Renal pelvis (tissue), 12 donors: ENCODE data around the gene OSCAR. TPM values are rescaled to one million over a fixed set of nuclear protein-coding genes. Genes with fewer than 3 reads are reported as not detected.

Experiments used
- DNase-seq: peaks from one replicate; pipeline ENCODE4 v3.0.0-alpha.2; 2013
- long read RNA-seq, 16 experiments: transcript quantifications; one replicate each; lab custom pipeline, GENCODE V29; 2026
- polyA plus RNA-seq, 3 donors: library from polyadenylated mRNA; unstranded; fragments of 120-200 nt; gene quantifications; one replicate each; pipeline ENCODE4 v1.2.1, GENCODE V29; 2013; ENCODE audit not compliant: insufficient read length in 3 of 3

Gene OSCAR
- polyA plus RNA-seq = under 1 TPM; 0.27 to 0.40 (median 0.30) TPM
- long read RNA-seq, donor 1 = 0 reads
- long read RNA-seq, donor 2 = 0 reads
- long read RNA-seq, donor 3 = 0 reads
- long read RNA-seq, donor 4 = 0 reads
- long read RNA-seq, donor 5 = 0 reads
- long read RNA-seq, donor 6 = 0 reads
- long read RNA-seq, donor 7 = 0 reads
- long read RNA-seq, donor 8, partial matches to known transcripts = 76 of 76 reads
- long read RNA-seq, donor 8, other reads (novel, unspliced or antisense) = 0 of 76 reads
- long read RNA-seq, donor 9 = 0 reads
- long read RNA-seq, donor 10, partial matches to known transcripts = 123 of 269 reads
- long read RNA-seq, donor 10, other reads (novel, unspliced or antisense) = 146 of 269 reads
- long read RNA-seq, donor 11, partial matches to known transcripts = 268 of 273 reads
- long read RNA-seq, donor 11, other reads (novel, unspliced or antisense) = 5 of 273 reads
- long read RNA-seq, donor 12 = 0 reads
- long read RNA-seq, donor 13 = 0 reads
- long read RNA-seq, donor 14 = 0 reads
- long read RNA-seq, donor 15, partial matches to known transcripts = 198 of 412 reads
- long read RNA-seq, donor 15, other reads (novel, unspliced or antisense) = 214 of 412 reads
- long read RNA-seq, donor 16, partial matches to known transcripts = 349 of 357 reads
- long read RNA-seq, donor 16, other reads (novel, unspliced or antisense) = 8 of 357 reads

GRCh38 chr19:54100561-54100960 lies at the start of gene OSCAR:
Gene OSCAR (minus strand): TSS chr19:54100803. CDS start chr19:54100792, 11 bp downstream.
- DNase-seq = no peak

- no peak for DNase-seq
Observed at GRCh38 chr19:54149021-54149812, 48.6 kb upstream of the OSCAR start.

DNA sequence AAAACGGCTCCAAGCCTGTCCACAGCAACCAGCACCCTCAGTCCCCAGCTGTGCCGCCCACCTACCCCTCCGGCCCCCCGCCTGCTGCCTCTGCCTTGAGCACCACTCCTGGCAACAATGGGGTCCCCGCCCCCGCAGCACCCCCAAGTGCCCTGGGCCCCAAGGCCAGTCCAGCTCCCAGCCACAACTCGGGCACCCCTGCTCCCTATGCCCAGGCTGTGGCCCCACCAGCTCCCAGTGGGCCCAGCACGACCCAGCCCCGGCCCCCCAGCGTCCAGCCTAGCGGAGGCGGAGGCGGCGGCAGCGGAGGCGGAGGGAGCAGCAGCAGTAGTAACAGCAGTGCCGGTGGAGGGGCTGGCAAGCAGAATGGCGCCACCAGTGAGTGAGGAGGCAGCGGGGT lies 47.6 kb upstream of the OSCAR start:
- DNase-seq = no peak

GRCh38 chr19:54147676-54148075 lies 47.1 kb upstream of the OSCAR start:
- peak; percentile 70 for DNase-seq

DNA sequence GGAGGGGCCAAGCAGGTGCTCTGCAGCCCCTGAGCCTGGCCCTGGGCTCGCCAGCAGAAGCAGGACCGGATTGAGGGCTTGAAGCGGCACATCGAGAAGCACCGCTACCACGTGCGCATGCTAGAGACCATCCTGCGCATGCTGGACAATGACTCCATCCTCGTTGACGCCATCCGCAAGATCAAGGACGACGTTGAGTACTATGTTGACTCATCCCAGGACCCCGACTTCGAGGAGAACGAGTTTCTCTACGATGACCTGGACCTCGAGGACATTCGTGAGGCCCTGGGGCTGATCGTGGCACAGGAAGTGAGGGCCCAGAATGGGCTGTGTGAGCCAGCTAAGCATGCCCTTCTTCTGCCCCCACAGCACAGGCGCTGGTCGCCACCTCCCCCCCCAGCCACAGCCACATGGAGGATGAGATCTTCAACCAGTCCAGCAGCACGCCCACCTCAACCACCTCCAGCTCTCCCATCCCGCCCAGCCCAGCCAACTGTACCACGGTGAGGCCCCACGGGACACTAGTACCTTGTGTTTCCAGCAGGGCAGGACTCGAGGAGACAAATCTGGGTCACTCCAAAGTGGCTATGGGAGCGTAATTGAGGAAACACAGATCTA lies 45.0 kb upstream of the OSCAR start:
- DNase-seq = no peak

DNA sequence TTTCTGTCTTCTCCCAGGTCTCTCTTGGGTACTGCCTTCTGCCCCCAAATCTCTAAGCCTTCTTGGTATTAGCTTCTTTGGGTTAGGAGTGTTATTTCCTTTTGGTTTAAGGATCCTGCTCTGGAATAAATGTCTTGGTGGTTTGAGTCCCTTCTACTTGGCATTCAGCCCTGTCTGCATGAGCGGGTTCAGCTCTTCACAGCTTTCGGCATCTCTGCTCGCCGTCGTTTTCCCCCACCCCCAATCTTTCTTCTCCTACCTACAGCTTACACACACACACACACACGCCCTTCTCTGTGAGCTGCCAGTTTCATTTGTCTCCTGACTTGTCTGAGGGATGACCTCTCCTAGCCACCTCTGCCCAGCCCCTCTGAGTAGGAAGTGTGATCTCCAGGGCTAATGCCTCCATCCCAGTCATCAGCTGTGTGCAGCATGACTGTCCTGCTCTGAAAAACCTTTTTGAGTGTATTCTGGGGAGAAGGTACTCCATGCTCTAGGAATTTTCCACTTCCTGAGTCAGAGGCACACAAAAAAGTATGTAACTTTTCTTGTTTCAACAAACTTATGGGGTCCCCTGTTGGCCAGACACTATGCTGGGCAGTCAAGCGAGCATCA lies 41.7 kb upstream of the OSCAR start:
- no peak for DNase-seq

GRCh38 chr19:54141356-54141755 lies 40.8 kb upstream of the OSCAR start:
- no peak for DNase-seq

DNA sequence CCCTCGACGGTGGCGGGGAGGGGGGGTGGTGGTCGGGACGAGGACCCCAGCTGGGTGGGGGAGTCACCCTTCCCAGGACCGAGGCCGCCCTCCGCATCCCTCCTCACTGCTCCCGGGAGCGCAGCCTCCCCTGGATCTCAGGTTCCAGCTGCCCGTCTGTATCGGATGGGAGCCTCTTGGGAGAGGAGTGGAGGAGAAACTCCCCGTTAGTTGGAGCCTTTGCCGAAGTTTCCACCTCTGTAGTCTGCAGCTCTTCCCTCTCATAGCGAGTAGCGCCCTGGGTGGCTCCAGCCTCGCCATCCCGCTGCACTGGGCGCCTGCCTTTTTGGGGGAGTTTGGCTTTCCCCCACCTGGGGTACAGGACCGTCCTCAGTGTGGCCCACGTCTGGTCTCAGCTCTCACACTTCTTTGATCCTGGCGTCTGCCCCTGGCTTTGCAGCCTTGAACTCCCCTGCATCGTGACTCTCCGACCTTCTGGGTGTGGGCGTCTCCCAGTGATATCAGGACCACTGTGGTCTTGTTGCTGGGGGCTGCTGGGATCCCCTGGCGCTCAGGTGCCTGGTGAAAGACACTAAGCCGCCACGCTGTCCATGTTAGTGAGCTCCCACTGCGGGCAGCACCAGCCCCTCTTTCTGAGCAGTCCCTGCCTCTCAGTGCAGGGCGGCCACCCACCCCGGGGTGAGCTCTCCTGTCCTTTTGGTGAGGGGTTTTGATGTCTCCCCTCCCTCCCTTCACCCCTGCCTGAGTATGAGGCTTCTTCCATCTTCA lies 38.1 kb upstream of the OSCAR start:
- DNase-seq = no peak

DNA sequence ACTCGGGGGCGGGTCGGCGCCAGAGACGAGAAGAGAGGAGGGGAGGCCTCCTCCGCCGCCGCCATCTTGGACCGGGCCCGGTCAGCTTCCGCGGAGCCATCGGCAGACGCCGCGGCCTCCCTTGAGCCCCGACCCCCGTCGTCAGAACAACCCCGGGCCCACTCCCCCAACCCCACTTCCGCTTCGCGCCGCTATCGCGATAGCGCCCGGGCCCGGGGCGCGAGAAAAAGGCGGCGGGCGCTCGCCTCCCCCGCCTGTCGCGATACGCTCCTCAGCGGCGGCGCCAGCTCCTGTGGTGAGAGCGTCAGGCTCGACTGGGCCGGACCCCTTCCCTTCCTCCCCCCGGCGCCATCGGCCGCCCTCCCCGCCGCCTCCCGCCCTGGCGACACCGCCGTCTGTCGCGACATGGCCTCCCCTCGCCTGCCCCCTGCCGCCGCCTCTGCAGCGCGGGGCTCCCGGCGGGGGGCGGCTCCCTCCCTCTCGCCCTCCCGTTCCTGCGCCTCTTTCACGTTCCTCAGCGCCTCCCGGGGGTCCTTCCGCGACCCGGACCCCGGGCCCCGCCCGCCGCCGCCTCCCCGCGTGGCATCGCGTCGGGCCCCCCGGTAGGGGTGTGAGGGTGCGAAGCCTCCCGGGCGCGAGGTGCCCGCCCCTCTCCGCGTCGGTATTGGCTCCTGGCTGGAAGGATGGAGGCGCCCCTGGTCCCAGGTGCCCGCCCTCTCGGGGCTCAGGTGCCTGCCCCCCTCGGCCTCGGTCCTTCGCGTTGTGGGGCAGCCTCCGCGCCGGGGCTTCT lies 37.3 kb upstream of the OSCAR start, which contains the start of gene CNOT3:
TSS of gene CNOT3 (plus strand) at position 64 of the 790 bp plus-strand sequence. CDS start 5,217 bp downstream, outside the sequence.
- no peak for DNase-seq

DNA sequence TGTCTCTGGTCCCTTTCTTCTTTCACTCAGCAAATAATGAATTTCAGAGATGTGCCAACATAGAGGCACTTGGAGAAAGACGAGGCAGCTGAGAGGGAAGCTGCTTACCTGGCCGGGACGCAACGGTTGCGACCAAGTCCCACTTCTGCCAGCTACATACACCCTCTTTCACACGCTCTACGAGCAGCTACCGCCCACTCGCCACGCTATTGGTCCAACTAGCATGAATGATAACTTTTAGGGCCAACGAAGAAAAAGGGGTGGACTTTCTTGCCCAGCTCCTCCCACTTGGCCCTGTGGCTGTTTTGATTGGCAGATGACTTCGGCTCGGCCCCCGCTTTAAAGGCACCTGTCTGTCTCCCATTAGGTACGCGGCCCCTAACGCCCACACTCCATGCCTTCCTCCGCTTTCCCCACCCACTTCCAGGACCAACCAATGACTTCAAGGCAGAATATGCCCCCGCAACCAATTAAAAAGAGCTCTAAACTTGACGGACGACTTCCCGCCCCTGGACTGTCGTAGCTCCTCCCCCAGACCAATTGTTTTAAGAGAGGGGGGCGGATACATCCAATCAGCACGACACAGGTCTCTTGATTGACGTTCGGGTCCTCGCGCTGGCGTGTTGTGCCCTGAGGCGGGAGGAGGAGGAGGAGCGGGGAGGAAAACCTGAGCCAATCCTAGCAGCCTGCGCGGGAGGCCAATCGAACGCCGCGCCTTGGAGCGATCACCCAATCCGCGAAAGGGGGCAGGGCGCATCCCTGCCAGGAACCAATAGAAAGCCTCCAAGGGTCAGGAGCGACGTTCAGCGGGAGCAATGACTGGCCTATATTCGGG lies 36.5 kb upstream of the OSCAR start:
- DNase-seq = peak; percentile 100

DNA sequence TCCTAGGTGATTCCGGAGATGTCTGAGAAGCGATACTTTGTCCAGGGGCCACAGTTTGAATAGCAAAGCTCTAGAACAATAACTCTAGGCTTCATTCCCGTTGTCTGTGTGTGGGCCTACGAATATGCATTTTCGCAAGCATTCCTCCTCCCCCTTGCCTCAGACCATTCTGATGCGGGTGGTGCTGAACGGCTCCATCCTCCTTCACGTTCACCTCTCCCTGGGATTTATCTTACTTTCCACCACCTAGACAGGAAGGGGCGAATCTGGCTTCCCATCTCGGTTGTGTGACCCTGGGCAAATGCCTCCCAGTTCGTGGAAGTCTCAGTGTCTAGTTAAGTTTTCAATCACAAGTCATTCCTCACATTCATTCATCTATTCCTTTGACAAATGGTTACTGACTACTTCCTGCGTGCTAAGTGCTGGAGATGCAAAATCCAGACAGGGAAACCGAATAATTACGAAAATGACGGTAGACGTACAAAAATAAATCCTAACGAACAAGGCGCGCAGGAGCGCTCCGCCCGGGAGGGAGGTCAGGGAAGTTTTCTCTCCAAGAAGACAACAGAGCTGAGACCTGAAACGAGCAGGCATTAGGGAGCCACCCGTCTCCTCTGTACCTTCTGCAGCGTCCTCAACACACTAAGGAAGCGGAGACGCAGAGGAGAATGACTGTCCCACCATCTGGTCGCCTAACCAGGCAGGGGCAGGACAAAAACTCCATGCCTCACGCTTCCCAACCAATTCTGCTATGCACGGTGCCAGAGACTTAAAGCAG lies 35.7 kb upstream of the OSCAR start:
- no peak for DNase-seq

DNA sequence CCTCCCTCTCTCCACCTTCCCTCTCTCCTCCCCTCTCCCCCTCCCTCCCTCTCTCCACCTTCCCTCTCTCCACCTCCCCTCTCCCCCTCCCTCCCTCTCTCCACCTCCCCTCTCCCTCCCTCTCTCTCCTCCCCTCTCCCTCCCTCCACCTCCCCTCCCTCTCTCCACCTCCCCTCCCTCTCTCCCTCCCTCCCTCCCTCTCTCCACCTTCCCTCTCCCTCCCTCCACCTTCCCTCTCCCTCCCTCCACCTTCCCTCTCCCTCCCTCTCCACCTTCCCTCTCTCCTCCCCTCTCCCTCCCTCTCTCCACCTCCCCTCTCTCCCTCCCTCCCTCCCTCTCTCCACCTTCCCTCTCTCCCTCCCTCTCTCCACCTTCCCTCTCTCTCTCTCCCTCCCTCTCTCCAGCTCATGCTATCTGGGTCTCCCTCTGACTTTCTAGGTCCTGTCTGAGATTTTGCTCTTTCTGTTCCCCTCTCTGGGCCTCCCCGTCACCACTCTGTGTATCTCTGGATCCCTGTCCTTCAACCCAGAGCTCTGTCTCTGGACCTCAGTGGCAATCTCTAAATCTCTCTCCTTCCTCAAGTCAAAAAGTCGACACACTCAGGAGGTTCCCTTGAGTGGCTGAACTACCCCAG lies 33.5 kb upstream of the OSCAR start:
- no peak for DNase-seq

DNA sequence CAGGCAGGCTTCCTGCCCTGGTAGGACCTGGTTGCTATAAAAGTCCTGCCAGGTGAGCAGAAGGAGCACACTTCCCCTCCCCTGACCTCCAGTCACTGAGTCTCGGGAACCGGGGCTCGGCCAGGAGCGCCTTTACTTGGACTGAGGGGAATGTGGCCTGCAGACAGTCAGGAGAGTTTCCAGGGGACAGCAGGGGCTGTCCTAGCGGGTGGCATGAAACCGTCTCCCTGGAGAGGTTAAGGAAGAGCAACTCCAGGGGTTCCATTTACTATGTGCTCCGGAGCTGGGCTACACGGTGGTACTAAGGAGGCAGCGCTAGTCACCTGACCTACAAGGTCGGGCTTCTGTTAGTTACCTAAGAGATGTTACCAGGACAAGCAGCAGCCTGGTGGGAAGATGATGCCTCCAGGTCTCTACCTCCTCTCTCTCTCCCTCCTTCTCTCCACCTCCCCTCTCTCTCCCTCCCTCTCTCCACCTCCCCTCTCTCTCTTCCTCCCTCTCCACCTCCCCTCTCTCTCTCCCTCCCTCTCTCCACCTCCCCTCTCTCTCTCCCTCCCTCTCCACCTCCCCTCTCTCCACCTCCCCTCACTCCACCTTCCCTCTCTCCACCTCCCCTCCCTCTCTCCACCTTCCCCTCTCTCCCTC lies 32.8 kb upstream of the OSCAR start:
- DNase-seq = peak; percentile 46

GRCh38 chr19:54129617-54129996 lies 29.0 kb upstream of the OSCAR start:
- DNase-seq = no peak

DNA sequence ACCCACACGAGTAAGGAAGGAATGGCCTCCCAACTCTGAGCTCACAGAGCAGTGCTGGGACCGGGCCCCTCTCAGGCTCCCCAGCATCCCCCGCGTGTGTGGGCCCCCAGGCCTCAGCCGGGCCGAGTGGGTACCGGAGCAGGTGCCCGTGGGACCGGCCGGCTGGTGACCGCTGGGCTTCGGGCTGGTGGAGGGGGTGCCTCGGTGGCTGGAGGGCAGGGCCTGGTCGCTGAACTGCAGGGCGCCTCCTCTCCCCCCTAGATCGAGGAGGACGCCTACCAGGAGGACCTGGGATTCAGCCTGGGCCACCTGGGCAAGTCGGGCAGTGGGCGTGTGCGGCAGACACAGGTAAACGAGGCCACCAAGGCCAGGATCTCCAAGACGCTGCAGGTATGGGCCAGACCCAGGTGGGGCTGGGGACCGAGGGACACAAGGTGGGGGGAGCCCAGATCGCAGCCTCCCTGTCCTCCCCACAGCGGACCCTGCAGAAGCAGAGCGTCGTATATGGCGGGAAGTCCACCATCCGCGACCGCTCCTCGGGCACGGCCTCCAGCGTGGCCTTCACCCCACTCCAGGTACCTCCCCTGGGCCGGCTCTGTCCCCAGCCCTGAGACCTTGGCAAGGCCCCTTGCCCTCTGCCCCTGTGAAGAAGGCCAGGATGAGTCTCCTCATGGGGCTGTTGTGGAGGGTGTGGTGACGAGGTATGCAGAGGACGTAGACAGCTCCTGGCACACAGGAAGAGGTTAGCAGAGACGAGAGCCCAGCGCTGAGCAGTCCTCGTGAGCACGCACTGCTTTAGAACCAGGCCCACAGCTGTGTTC lies 28.4 kb upstream of the OSCAR start:
- no peak for DNase-seq

GRCh38 chr19:54128441-54128725 lies 27.8 kb upstream of the OSCAR start:
- DNase-seq = no peak
